Stimulated activated CD4-positive, alpha-beta T cell treated with anti-CD3 and anti-CD28 coated beads, TNF-alpha, amount 100 ng/mL, for 48 hours (primary cell): ENCODE results near the gene VIPR2.

Experiments used
- DNase-seq, 3 donors: peaks; one replicate each; pipeline ENCODE4 v3.0.0-alpha.2; 2020; ENCODE audit warnings: low read depth in 3 of 3

VIPR2 gene

DNA sequence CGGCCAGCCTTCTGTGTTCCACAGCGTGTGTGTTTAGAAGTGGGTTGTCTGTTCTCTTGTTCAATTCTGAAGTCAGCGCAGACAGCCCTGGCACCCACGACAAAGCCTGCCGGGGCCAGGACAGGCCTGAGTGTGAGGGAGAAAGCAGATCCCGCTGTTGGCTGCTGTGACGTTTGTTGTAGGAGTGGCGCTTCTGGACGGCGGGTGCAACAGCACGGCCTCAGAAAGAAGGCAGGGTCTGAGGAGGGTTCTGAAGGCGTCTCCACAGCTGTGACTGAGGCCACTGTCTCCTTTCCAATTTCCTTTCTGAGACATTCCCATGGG is 76.2 kb downstream of the VIPR2 start:
- DNase-seq: peak in 1 of 3 donors; percentile 10

DNA sequence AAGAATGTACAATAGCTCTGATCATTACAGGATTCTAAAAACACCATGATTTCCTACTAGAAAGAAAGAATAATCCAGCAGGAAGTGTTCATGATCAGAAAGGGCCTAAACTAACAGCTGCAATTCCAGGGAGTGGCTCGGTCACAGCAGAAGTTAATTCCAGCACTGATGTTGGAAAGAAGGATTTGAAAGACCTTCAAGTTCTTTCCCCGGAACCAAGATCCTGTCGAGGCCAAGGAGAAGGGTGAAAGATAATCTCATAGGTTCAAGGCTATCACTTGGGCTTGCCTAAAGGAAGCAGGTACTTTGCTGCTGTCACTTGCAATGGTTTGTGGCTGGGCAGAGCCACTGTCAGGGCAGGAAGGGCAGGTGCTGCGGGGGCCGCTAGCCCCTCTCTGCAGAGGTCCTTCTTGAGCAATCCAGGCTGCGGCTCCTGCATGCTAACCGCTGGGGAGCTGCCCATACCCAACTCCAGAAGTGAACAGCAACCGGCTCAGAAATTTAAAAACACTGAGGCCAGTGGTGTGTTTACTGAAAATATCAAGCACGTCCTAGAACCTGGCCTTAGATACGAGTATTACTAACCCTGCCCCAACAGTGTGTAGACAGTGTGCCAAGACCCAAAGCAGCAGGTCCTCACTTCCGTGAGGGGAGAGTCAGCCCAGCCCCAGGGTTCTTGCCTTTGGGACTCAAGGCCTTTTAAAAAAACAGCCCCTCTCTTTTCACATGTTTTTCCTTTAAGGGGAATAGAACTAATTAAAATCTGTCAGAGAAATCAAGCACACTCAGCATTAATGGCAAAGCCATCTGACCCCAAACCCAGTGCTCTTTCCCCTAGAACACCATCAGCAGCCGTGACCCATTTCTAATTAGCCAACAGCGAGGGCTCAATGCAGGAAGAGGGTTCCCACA is 76.8 kb downstream of the VIPR2 start:
- no peak for DNase-seq

DNA sequence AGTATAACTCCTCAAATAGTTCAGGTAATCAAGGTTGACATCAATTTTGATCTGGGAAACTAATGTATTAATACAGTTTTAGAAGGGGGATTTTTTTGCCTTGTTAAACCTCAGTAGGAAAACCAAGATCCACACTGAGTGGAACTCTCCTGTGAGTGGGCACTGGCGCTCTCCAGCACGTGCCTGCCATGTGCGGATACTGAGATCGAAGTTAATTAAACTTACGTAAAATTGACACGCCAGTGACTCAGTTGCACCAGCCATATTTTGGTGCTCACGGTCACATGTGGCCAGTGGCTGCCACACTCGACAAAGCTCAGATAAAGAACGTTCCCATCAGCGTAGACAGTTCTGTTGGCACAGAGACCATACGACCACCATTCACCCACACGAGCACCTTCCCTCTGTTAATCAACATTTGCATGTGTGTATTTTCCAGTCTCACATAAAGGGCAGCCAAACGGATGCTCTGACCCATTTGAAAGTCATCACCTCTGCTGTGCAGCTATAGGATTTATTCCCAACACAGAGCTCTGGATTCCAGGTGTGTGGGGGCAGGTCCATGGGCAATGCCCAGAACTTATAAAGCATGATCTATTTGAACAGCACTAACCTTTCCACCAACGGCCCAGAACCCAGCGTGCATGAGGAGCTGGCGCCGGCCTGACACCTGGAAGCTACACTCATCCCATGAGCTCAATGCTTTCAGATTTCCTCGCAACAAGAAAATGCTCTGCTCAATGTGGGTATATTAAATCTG is 77.7 kb downstream of the VIPR2 start:
- no peak for DNase-seq

DNA sequence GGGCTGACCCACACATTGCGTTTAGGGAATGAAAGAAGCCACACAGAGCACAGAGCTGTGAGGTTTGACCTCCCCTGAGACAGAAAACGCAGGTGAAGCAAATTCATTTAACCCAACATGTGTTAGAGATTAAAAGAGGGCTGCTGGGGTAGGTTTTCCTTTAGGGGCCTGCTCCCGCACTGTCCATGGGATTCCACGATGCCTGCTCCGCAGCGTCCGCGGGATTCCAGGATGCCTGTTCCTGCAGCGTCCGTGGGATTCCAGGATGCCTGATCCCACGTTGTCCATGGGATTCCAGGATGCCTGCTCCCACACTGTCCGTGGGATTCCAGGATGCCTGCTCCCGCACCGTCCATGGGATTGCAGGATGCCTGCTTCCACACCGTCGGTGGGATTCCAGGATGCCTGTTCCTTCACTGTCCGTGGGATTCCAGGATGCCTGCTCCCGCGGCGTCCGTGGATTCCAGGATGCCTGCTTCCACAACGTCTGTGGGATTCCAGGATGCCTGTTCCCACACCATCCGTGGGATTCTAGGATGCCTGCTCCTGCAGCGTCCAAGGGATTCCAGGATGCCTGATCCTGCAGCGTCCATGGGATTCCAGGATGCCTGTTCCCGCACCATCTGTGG is 78.7 kb downstream of the VIPR2 start:
- no peak for DNase-seq

DNA sequence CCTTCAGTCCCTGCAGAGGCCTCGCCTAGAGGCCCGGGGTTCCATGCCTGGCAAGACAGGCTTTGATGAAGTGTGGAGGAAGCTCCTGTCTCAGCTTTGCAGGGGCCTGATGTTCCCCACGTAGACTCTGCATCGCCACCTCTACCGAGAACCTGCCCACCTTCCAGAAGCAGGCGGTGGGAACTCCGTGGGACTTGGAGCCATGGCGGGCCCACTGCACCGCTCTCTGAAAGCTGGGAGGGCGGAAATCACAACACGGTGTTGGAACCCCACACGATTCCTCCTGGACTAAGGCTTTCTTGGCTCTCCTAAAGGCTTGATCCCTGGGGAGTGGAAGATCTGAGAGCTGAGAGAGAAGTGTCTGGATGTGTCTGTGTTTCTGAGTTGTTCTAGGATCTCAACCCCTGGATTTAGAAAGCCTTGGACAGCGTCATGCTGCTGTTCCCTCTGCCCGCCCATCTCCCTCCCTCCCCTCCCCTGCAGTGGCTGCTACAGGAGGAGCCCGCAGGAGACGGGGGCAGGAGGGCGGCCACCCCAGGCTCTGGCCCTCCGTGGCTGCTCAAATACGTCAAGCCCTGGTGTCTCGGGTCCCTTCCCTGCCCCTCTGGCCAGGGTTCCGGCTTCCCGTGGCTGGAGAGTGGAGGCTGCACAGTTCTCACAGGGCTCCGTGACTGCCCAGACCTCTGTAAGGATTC is 79.7 kb downstream of the VIPR2 start:
- no peak for DNase-seq

DNA sequence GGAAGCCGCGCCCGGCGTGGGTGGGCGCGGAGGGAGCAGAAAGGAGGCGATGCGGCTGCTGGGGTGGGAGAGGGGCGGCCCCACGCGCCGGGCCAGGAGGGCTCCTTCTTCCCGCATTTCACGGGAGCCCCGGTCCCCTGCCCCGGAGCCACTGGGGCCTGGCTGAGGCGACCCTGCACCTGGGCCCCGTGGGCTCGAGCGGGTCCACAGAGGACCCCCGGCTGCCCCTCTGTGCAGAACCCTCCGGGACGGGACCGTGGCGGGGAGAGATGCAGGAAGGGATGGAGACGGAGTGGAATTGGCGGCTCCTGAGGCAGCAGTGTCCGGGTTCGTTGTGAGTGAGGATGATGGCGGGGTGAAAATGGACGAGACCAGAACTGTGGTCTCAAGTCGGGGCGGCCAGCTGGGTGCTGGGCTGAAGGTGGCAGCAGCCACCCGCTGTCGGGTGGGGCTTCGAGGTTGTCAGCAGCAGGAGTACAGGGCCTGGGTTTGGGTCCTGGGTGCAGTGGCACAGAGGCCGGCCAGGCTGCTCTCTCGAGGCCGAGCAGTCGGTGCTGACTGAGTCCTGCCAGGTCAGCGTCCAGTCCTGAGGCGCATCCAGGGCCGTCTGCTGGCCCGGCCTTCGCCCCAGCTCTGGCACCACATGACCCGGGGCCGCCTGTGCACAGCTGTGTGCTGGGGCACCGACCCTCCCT is 80.4 kb downstream of the VIPR2 start:
- DNase-seq: no peak

DNA sequence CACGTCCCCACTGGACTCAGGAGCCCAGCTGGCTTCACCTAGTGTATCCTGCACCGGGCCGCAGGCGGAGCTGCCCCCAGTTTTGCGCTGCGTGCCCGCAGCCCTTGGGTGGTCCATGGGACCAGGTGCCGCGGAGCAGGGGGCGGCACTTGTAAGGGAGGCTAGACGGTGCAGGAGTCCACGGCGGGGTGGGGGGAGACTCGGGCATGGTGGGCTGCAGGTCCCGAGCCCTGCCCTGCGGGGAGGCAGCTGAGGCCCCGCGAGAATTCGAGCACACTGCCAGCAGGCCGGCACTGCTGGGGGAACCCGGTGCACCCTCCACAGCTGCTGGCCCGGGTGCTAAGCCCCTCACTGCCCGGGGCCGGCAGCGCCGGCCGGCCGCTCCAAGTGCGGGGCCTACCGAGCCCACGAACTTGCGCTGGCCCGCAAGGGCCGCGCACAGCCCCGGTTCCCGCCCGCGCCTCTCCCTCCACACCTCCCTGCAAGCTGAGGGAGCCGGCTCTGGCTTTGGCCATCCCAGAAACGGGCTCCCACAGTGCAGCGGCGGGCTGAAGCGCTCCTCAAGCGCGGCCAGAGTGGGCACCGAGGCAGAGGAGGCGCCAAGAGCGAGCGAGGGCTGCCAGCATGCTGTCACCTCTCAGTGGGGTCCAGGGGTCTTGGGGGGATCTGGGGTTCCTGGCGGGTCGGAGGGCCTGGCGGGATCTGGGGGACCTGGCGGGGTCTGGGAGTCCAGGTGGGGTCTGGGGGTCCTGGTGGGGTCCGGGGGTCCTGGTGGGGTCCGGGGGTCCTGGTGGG is 81.4 kb downstream of the VIPR2 start:
- no peak for DNase-seq

DNA sequence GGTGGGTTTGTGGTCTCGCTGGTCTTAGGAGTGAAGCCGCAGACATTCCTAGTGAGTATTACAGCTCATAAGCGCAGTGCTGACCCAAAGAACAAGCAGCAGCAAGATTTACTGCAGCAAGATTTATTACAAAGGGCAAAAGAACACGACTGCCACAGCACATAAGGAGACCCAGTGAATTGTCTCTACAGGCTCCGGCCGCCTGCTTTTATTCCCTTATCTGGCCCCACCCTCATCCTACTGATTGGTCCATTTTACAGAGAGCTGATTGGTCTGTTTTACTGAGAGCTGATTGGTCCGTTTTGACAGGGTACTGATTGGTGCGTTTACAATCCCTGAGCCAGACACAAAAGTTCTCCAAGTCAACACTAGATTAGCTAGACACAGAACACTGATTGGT is 82.1 kb downstream of the VIPR2 start:
- DNase-seq: no peak

DNA sequence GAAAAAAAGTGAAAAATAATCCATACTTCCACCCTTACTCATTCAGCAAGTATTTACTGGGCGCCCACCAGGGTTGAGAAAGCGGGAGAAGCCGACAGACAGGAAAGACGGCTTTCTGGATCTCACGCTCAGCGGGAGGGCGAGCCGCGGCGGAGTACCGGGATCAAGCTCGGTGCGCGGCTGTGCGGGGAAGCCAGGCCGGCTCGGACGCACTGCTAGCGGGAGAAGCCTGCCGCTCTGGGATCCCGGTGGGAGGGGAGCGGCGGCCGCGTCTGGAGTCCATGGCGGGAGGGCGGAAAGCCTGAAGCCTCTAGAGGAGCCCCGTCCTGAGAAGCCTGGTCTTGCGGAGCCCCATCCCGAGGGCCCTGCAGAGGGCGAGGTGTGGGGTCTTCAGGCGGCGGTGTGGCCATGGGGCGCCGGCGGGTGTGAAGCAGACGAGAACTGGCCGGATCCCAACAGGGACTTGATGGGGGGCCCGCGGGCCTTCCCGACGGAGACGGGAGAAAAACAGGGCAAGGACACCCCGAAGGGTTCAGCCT is 82.9 kb downstream of the VIPR2 start:
- DNase-seq: no peak

DNA sequence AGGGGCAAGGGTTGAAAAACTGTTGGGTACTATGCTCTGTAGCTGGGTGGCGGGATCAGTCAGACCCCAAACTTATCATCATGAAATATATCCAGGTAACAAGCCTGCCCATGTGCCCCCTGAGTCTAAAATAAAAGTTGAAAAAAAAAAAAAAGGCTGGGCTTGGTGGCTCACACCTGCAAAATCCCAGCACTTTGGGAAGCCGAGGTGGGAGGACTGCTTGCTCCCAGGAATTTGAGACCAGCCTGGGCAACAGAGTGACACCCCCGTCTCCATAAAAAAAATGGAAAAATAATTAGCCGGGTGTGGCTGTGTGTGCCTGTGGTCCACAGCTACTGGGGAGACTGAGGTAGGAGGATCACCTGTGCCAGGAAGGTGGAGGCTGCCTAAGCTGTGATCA is 83.5 kb downstream of the VIPR2 start:
- DNase-seq: no peak

DNA sequence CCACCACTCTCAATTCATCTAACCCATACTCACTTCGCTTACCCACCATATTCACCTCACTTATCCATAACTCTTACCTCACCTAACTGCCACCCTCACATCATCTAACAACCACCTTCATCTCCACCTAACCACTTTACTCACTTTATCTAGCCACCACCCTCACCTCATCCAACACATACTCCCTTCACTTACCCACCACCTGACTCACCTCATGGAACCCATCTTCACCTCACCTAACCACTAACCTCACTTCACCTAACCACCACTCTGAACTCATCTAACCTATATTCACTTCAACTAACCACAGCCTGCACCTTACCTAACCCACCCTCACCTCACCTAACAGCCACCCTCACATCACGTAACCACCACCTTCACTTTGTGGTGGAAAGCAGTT is 84.2 kb downstream of the VIPR2 start:
- no peak for DNase-seq

DNA sequence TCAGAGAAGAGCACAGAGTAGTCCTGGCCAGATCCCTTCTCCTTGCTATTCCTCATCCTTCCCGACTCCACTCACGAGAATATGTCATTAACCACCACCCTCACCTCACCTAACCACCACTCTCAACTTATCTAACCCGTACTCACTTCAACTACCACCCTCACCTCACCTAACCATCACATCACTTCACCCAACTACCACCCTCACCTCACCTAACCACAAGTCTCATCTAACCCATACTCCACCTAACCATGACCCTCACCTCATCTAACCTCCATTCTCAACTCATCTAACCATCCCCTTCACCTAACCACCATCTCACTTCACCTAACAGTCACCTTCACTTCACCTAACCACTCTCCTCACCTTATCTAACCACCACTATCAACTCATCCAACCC is 85.0 kb downstream of the VIPR2 start:
- DNase-seq: no peak

DNA sequence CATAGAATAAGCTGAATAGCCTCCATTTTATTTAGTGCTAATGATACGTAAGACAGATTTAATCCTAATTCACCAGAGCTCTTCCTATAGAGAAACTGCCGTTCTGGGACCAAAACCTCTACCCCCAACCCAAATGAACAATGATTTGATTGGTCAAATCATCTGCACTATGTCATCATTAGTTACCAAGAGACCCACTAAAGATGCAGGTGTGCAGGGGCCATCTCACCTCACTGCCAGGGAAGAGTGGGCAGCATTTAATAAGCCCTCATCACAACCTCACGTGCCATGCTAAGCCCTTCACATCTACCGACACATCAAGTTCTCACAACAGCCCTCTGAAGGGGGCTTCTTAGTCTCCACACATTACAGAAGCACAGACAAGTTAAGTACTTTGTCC is 87.0 kb downstream of the VIPR2 start:
- no peak for DNase-seq

DNA sequence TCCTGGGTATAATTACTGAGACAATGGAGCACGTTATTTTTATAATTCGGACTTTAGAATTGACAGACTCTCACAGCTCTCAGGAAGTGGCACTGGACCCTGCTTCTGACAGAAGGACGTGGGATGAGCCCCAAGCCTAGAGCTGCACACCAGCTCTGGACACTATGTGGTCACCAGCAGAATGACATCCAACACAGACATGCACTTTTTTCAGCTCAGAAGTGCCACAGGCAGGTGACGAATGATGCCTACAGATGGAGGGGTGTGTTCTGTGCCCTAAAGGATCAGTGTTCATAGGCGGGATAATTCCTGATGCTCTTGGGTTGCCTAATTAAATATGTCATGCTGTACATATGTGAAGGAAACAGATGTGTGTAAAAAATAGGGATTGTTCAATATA is 87.9 kb downstream of the VIPR2 start:
- no peak for DNase-seq

DNA sequence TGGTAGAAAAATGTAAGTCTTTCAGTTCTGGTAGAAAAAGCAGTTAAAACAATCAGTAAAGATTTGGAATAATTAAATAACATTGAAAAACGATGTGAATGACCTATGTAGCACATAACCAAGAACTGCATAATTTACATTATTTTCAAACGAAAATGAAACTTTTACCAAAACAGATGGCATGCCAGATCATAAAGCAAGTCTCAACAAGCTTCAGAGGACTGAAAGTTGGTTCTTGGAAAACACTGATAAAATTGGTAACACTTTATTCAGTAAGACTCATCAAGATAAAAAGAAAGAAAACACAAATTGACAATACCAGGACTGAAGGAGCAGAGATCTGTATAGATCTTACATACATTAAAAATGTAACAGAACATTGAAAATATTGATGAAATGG is 92.8 kb downstream of the VIPR2 start:
- DNase-seq: no peak

DNA sequence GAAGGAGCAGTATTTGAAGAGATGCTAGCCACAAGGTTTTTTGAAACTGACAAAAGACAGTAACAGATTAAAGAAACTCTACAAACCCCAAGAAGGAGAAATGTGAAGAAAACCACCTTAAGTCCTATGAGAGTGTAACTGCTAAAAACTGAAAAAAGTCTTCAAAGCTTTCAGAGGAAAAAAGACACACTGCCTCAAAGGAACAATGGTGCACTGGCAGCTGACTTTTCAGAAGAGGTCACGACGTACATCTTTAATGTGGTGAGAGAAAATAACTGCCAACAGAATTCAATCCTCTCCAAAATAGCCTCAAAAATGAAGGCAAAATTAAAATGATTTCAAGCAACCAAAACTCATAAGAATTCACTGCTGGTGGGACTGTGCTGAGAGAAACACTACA is 94.0 kb downstream of the VIPR2 start:
- DNase-seq: no peak

DNA sequence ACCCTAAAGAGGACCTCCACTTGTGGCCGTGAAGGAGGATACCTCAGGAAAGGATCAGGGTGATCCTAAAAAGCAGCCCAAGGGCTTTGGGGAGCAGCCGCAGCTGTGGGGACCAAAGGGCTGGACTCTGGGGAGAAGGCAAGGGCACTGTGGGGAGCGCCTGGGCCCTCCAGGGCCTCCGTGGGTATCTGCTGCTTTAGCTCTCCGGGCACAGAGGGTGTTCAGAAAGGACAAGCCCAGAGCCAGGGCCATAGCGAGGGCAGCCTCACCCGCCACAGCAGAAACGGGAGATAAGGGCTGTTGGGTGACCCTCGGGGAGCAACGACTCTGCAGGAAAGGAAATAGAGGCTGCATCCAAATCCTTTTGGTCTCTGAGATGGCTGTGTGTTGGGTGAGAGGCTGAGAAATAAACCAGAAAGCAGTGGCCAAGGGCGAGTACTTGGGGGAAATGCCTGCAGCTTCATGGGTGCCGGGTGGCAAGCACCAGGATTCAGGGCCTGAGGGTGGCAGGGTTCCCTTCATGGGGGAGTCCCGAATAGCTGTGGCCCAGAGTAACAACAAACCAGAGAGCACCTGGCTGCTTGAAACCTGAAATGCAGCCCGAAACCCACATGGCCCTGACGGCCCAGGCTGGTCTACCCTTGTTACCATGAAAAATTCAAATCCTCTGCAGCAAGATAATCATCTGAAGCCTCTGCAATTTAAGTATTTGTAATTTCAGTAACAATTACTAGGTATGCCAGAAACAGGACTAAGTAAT is 95.2 kb downstream of the VIPR2 start:
- DNase-seq: no peak

DNA sequence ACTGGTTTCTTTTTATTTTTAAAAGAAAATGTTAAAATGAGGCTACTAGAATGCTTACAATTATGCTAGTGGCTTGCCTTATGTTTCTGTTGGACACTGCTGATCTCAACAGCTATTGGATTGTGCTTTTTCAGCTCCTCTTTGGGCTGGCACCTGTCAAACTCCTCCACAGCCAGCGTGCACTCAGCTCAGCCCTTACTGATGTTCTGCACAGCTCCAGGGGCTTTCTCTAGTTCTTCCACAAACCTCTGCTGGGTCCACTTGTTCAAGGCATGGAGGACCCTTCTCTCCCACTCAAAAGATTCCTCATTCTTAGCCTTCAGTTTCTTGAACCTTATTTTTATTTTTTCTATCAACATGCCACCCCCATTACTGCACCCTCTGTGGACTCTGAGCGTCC is 96.0 kb downstream of the VIPR2 start:
- no peak for DNase-seq

DNA sequence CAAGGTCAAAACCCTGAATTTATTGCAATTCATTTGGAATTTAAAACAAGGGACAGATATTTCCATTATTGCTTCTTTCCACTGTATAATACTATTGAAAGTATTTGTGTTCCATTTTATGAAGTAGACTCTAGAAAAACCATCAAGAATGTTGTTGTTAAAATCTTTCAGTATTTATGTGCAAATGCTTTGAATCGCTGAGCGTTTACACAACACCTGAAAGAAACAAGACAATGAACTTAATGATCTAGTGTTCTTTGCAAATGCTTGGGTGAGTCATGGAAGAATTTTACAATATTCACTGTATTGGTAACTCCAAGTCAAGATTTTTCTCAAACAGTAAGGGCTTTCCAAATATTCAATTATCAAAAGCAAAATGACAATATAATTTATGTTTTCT is 97.1 kb downstream of the VIPR2 start:
- no peak for DNase-seq

DNA sequence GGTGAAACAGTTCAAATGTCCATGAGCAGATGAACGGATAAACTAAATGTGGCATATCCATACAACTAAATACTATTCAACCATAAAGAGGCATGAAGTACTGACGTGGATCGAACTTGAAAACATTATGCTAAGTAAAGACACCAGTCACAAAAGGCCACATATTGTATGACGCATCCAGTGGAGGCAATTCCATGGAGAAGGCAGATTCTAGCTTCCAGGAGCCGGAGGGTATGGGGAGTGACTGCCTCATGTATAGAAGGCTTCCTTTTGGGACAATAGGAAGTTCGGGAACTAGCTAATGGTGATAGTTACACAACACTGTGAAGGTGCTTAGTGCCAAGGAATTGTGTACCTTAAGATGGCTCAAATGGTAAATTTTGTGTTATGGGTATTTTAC is 98.4 kb downstream of the VIPR2 start:
- no peak for DNase-seq
